Stimulated activated CD8-positive, alpha-beta memory T cell treated with anti-CD3 and anti-CD28 coated beads, Interleukin-15, amount 100 ng/mL, for 1 hour (primary cell): ENCODE measurements around the gene DACH1.
"Not testable (repeated sequence)": the region's sequence is repeated elsewhere in the genome, so short reads cannot be mapped to it uniquely, and the experiment has no call there.

Experiments
- DNase-seq: peaks from one replicate; pipeline ENCODE4 v3.0.0-alpha.2; 2020; ENCODE audit warnings: low read depth

Gene DACH1

DNA sequence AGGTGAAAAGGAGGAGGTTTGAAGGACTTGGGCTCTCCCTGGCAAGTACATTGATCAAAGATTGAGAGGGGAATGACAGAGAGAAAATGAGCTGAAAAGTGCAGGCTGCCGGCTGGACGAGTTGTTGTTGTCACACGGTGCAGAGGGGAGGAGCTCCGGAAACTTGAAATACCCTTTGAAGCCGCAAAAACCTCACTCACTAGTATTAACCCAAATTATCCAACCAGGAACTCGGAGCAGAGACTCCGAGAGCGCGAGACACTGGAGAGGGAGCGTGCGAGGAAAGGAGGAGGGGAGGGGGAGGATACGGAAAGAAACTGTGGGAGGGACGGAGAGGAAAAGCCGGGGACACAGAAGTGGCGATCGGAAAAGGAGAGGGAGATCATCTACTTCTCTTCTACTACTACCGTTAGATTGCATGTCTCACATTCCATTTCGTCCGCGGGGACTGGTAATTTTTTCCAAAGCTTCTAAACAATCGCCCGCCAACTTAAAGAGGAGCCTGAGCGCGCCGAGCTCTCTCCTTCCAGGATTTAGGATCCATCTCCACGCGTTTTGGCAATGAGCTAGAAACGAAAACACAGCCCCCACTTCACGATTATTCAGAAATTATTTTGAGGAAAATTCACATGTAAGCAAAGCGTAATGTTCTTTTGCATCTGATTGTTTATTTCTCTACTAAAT lies at the start of gene DACH1:
DACH1 (minus strand) TSS at position 74 of the 684 bp plus-strand sequence.
- no peak for DNase-seq

DNA sequence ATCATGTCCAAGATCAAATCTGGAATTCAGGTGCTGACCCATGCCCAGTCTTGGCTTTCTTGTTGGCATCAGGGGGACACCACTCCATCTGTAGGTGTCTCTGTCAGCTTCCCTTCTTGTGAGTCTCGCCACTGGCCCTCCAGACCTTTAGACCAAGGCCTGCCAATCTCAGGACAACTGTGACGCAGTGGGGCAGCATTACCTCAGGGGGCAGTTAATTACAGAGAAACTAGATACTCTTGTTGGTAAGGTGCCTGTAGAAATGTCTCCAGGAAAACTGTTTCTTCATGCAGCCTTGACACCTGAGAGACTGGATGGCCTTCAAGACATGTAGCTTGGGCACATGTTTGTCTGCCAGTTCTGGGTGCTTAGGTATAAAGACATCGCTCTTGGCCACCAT lies 46.7 kb upstream of the DACH1 start:
- DNase-seq: no peak

DNA sequence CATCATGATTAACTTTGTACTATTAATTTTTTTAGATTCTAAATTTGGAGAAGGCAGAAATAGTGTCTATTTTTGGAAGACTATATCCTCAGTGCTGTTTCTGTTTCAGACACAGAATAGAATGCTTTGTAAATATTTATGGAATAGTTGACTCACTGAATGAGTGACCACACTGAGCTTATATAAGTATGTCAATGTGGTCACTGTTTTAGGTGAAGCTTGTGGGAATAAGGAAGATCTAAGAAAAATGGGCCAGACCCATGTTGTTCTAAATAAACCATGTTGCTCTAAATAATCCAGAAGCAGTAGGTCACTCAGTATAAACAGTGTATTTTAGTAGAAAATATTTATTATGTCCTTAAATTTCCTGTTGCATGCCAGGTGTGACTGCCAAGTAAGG lies 45.5 kb upstream of the DACH1 start:
- DNase-seq: no peak

DNA sequence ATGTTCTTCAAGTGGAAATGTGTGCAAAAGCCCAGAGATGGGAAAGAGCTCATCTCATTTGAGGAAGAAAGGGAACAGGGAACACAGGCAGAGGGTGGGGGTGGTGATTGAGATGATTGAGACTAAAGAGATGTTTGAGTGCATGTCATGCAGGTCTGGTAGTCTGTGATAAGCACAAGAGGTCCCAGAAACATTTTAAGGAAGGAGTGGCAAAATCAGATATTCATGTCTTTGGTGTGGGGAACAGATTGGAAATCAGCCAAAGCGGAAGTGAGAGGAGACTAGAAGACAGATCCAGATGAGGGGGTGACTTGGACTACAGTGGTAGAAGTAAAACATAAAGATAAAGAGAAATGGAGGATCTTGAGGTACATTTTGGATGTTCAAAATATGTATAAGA lies 39.4 kb upstream of the DACH1 start:
- DNase-seq: no peak

DNA sequence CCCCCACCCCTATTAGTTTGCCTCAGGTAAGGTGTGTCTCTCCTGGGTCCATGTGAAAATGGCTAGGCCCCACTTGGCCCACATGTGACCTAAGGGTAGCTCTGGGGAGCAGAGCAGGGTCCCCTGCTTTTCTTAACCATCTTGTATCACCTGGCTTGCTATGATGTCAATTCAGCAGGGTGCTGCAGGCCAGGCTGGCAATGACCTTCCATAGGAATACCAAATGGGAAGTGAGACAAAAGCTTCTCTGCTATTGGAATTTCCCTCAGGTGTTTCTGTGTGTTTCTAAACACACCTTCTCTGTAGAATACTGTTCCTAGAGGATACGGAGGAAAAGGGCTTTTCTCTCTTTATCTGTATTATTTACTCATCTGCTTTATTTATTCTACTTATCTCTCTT lies 35.7 kb upstream of the DACH1 start:
- no peak for DNase-seq

DNA sequence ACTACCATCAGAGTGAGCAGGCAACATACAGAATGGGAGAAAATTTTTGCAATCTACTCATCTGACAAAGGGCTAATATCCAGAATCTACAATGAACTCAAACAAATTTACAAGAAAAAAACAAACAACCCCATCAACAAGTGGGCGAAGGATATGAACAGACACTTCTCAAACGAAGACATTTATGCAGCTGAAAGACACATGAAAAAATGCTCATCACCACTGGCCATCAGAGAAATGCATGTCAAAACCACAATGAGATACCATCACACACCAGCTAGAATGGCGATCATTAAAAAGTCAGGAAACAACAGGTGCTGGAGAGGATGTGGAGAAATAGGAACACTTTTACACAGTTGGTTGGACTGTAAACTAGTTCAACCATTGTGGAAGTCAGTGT lies 26.5 kb upstream of the DACH1 start:
- DNase-seq: not testable (repeated sequence)

DNA sequence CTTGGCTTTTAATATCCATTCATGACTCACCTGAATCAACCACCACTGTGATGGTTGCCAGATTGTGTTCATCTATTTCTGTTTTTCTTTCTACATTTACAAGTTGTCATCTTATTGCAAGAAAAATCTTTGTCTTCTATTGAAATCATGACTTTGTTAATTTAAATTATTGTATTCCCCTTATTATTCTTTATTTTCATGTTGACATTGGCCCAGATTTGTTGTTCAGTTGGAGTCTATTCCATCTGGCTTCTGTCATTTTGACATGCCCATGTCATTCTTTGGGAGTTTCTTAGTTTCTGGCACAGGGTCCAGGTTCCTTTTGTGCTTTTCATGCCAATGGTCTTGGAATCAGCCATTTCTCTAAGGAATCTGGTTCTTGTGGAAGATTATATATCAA lies 19.9 kb upstream of the DACH1 start:
- DNase-seq: no peak

DNA sequence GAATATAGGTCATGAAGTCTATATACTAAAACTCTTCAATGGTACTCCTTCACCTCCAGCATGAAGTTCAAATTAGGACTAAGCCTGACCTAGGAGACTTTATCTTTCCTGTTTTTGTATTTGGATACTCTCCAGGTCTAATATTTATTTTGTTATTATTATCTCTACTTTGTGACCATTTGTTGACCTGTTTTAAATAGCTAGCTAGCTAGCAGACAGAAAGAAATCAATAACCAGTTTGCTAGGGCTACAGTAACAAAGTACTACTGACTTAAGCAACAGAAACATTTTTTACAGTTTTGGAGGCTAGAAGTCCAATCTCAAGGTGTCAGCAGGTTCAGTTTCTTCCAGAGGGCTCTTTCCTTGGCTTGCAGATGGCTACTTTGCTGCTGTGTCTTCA lies 15.1 kb upstream of the DACH1 start:
- no peak for DNase-seq

DNA sequence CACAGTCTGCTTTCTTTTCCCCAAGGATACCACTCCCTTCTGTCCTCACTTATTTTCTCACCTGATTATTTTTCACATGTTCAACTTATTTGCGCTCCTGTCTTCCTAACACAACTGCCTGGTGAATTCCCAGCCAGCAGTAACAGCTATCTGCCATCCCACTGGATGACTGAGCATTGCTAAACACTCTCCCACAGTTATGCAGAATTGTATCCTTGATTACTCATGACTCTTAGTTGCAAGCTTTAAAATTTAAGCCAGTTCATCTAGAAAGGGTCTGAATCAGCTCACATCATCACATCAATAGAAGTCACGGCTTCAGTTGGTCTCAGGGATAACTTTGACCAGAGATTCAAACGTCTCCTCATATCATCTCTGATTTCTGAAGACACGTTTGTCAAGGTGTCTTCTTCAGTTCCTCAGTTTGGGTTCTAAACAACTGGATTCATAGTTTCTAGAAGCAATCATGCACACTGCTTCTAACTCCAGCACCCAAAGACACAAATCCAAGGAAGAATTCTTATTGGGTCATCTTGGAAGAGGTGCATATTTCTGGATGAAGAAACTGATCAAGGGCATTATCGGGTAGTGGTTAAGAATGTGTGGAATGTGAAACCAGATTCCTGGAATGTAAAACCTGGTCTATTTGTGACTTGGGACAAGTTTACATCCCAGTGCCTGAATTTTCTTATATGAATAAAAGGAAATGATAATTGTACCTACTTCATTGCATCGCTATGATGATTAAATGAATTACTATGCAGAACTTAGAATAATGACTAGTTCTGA lies 13.9 kb upstream of the DACH1 start:
- no peak for DNase-seq

DNA sequence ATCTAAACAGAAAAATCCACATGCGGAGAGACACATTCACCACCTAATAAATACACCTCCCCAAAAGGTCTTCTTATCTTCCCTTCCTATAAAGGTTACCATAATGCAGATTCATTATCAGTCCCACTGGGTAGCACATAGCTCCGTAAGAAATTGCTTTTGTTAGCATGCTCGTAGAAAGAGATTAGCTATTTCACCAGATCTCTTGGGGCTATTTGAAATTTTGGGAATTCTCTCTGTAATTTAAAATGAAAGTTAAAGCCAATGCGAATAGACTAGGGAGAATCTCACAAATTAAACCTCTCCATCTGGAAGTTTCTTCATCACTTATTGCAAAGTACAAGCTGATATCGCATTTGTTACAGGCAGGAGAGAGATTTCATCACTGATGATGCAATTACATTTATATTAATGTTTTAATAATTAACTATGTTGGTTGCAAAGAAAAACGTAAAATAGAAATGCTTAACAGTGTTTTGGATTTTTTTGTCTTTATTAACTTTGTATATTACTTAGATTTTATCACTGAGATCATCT lies 12.9 kb upstream of the DACH1 start:
- no peak for DNase-seq

DNA sequence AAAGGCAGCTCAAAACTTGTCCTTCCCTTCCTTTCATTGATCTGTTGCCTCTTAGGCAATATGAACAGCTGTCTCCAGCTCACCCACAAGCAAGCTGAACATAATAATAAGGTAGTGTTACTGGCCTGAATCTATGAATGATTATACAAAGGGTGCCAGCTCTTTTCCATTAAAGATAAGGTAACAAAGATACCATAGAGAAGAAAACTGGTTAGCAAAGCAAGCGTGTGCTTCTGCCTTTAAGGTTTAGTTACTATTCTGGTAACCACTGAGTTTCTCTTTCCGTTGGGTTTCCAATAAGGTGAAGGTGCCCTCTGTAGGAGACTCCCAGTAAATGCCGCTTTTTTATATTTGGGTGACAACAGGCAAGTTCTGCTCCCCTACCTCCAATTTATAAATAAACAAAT lies 12.1 kb upstream of the DACH1 start:
- DNase-seq: no peak

DNA sequence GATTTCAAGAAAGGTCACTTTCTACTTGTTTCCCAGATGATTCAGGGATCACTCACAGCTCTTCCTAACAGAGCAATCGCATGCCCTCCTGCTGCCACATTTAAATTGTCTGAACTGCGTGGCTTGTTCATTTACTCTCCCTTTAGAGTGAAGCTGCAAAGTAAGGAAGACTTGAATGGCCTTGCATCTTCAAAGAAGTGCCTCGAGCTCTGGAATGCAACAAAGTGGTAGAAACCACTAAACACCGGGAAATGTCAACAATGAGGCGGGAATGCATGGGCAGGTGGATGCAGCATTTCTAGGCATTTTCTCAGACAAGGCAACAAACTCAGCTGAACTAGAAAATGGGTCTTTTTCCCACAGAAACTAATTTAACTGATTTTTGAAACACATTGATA lies 10.3 kb upstream of the DACH1 start:
- no peak for DNase-seq

DNA sequence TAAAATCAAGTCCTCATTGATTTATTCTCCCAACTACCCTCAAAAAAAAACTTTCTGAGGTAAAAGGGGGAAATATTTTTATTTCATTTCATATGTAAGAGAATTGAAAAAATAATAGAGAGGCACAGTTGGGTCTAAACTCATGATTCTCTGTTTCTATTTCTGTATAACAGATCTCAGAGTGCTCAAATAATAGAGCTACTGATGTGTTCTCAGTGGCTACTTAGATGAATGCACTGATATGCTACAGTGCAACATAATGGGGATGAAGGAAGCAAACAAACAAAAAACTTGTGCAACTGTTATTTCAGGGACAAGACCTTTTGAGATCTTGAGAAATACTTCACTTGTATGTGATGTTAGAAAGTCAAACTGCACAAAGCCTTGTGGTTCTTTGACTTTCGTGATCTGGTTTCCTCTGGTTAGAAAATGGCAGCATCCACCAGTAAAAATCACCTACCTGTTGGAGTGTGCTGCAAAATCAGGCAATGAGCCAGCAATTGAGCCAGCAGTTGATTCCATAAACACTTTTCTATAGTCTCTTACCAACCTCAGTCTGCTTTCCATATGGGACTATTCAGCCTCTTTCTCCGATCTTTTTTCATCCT lies 9.7 kb upstream of the DACH1 start:
- DNase-seq: no peak

DNA sequence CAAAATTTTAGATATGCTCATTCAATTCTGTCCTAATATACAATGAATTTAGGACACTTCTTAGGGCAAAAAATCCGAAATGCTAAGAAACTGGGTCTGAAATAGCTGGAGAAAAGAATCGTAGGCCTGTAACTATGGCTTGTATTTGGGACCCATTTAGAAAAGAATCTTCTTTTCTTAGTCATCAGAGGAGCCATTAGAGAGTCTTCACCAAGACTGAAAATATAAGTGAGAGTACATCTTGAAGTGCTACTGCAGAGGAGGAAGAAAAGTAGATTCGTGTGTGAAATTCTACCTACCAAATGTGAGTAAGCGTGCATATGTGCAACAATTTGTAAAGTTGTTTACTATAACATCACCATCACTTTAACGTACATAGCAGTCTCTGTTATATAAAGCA lies 8.8 kb upstream of the DACH1 start:
- no peak for DNase-seq

DNA sequence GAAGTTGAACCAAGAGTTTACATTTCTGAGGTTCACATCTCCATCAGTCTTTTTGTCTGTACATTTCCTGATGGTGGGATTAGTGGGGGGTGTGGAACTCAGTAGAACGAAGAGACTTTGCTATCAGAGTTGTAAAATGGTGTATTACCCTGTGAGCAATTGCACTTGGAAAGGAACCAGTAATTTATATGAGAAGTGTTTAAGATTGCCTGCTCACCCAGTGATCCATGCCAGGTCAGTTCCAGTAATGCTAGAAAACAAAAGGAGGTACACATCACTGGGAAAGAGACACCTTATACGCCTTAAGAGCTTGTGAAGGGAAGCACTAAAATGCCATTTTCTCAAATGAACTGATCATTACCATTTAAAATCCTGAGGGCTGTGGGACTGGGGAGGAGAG lies 7.5 kb upstream of the DACH1 start:
- no peak for DNase-seq

DNA sequence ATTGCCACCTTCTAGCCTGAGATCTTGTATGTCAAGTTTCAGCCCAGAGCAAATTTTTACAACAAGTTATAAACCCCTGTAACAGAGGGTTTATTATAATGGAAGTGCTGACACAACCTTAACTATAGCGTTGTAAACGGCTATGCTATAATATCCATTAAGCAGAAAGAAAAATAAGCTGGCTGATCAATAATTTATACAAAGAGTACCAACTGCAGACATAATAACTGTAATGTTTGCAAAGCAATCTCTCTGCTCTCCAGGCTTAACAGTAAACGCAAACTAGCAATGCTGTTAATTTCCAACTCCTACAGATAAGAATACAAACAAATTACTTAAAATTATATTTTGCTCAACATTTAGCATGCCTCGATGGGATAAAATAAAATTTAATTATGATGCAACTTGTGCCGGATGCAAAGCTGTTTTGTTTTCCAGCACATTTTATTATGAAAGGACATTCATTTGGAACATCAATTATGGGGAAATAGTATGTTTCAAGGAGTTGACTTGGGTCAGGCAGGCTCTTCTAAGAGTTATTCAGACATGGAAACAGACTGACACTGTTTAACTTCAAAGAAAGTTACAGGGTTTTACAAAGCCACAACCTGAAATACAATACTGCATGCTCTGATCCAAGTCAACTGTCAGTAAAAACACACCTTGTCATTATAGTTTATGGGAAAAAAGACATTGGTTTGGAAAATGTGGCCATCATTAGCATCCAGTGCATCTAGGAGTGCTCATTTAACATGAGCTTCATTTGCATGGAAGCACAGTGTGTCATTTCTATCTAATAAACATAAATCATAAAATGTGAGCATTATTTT lies 6.6 kb upstream of the DACH1 start:
- no peak for DNase-seq

DNA sequence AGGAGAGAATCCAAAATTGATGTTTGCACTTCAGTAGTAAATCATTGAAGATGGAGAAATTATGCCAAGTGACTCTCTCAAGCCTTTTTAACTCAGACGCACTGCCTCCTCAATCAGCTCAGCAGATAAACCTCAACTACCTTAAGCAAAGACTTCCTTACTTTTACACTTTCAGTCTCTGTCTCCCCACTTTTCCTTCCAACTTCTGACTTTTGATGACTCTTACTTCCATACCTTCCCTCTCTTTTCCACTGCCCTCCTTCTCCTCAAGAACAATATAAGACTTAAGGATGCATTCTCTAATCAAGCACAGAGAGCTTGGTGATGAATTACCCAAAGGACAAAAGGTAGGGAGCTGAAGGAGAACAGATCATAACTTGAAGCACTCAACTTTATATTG lies 4.8 kb upstream of the DACH1 start:
- DNase-seq: no peak

DNA sequence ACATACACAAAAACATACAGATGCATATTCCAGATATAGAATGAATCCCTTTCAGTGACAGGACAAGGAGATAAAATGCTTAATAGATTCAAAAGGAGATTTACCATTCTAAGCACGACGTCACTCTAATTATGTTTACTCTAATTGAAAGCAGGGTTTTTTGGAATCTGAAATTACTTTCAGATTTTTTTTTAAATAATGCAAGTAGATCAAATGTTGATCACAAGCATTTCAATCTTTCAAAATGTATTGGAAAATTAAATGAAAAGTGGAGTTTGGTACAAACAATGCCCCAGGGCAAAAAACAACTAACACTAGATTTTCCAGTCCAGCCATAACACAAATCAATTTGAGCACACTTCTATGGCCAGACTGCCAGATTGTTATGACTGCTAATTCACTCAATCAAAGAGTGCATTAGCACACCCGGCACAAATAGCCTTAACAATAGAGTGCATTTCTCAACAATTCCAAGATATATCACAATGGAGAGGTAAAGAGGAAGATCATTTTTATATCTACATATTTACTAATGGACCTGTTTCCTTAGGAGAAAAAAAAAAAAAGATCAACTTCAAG lies 4.3 kb upstream of the DACH1 start:
- no peak for DNase-seq

DNA sequence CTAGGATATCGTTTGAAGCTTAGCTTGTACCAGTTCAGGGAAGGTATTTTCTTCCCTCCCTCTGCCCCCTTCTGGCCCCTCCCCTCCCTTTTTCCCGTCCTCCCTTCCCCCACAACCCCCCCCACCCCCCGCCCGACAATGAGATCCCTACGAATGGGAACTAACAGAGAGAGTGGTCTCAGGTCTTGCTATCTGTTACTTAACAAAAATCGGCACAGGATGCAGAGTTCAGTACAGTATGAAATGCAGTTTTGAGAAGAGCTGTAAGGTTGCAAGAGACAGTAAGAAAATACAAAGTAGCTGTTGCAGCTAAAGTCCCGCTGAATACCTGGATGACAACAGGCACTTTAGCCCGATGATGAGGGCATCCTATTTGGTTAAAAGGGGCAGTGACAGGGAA lies 3.1 kb upstream of the DACH1 start:
- no peak for DNase-seq

DNA sequence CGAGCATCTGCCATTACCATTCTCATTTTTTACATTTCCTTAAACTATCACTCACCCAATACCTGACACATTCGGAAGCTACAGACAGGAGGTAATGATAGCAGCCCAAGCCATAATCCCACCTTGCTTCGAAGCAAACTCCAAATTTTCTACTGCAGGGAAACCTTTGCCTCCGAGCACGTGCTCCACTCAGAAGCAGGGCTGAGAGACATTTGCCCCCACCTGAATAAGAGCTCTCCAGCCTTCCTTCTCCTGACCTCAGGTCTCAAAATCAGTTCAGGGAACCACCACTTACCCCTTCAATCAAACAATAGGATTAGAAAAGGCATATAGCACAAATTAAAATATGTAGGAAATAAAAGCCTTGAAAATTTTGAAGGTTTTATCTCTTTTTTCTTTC lies 2.3 kb upstream of the DACH1 start:
- DNase-seq: no peak

DNA sequence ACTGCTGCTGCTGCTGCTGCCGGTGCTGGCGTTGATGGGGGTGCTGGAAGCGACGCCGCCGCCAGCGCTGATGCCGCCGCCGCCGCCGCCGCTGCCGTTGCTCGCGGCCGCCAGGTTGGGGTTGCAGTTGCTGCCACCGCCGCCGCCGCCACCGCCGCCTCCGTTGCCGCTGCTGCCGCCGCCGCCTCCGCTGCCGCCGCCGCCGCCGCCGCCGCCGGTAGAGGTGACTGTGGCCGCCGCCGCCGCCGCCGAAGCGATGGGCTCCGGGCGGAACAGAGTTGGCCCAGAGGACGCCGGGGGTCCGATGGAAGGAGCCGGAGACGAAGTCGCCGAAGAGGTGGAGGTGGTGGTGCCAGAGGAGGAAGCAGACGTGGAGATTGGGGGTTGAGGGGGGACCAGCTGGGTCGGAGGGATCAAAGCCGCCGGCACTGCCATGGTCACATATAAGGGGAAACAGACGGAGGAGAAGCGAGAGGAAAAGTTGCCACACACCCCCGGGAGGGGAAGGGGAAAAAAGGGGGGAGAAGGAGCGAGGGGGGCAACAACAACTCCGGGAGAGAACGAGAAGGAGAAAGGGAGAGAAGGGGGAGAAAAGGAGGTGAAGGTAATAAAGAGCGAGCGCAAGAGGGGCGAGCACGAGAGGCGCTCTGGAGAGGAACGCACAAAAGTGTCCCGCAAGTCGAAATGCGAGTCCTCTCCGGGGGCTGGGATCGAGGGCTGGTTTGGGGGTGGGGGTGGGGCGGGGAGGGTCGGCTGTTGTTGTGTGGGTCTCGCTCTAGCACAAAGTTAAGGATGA lies 471 bp downstream of the DACH1 start:
- no peak for DNase-seq
